Measurements from ENCODE around the gene EIF6. TPM values are rescaled to one million over a fixed set of nuclear protein-coding genes. Genes with fewer than 3 reads are reported as not detected.

EIF6 gene
- total RNA-seq, 4 donors from 2014 or later: 176 to 240 (median 198) TPM

- H3K4me3 ChIP-seq: no peak overlapping the region
- DNase-seq: no peak
- intact Hi-C loops (cut with DNase I): no loop called here
Measured at GRCh38 chr20:35326021-35326739, 41.6 kb upstream of the EIF6 start.

GRCh38 chr20:35325401-35325800 is 40.8 kb upstream of the EIF6 start:
- intact Hi-C loops (cut with DNase I): no loop called here
- TF ChIP-seq POLR2A (IDR thresholded peaks at IDR 0.05): no peak
- H3K36me3 ChIP-seq: no peaks in the 10 kb centered on the region
- WGBS, 2 donors: 87 to 92% methylated on average over 6 of the region's 6 CpGs
- DNase-seq: no peak
- H3K4me1 ChIP-seq: peaks cover 1 to 23% (median 7%) of the 10 kb centered on the region in 3 donors
- H3K9me3 ChIP-seq: no peaks in the 10 kb centered on the region
- no peak overlapping the region for H3K4me3 ChIP-seq
- H3K27me3 ChIP-seq: no peaks in the 10 kb centered on the region
- H3K27ac ChIP-seq: no peak overlapping the region

More at GRCh38 chr20:35326021-35326739, 41.6 kb upstream of the EIF6 start:
- H3K27me3 ChIP-seq: no peaks in the 10 kb centered on the region
- 83 to 87% methylated on average over 11 of the region's 11 CpGs for WGBS, 2 donors
- no peak overlapping the region for H3K27ac ChIP-seq
- no peaks in the 10 kb centered on the region for H3K36me3 ChIP-seq
- no peaks in the 10 kb centered on the region for H3K9me3 ChIP-seq
- TF ChIP-seq POLR2A (IDR thresholded peaks at IDR 0.05) (no peak), CTCF (IDR thresholded peaks at IDR 0.05) (no peak)
- H3K4me1 ChIP-seq: peaks cover 0 to 22% (median 7%) of the 10 kb centered on the region in 3 donors

- Histone ChIP-seq H3K27ac (peak overlapping the region in 1 of 4 donors; percentile 84), H3K9me3 (no peaks in the 10 kb centered on the region), H3K36me3 (peaks cover 0 to 3% (median 0%) of the 10 kb centered on the region in 3 donors), H3K4me1 (peaks cover 4 to 36% (median 19%) of the 10 kb centered on the region in 3 donors), H3K4me3 (no peak overlapping the region), H3K27me3 (no peaks in the 10 kb centered on the region)
- TF ChIP-seq CTCF (IDR thresholded peaks at IDR 0.05) (no peak), POLR2A (IDR thresholded peaks at IDR 0.05) (no peak)
- intact Hi-C loops (cut with DNase I): no loop called here
- DNase-seq: no peak
- WGBS, 2 donors: 92 to 93% methylated on average over 3 of the region's 3 CpGs
Measured at GRCh38 chr20:35320396-35321126, 36.0 kb upstream of the EIF6 start.

GRCh38 chr20:35319871-35320197 is 35.3 kb upstream of the EIF6 start:
- Histone ChIP-seq H3K27ac (peak overlapping the region; percentile 29 to 89 (median 80)), H3K4me1 (peaks cover 4 to 36% (median 19%) of the 10 kb centered on the region in 3 donors), H3K36me3 (peaks cover 0 to 3% (median 0%) of the 10 kb centered on the region in 3 donors), H3K4me3 (no peak overlapping the region), H3K9me3 (no peaks in the 10 kb centered on the region), H3K27me3 (no peaks in the 10 kb centered on the region)
- TF ChIP-seq POLR2A (IDR thresholded peaks at IDR 0.05) (no peak), CTCF (IDR thresholded peaks at IDR 0.05) (no peak)
- DNase-seq: no peak
- intact Hi-C loops (cut with DNase I): no loop called here

GRCh38 chr20:35319192-35319870 is 34.8 kb upstream of the EIF6 start:
- no peak overlapping the region for H3K4me3 ChIP-seq
- peak overlapping the region; percentile 66 to 89 (median 80) for H3K27ac ChIP-seq
- TF ChIP-seq CTCF (IDR thresholded peaks at IDR 0.05) (no peak), POLR2A (IDR thresholded peaks at IDR 0.05) (no peak)
- no peaks in the 10 kb centered on the region for H3K27me3 ChIP-seq
- peaks cover 0 to 3% (median 0%) of the 10 kb centered on the region in 3 donors for H3K36me3 ChIP-seq
- peaks cover 4 to 36% (median 19%) of the 10 kb centered on the region in 3 donors for H3K4me1 ChIP-seq
- no peaks in the 10 kb centered on the region for H3K9me3 ChIP-seq
- DNase-seq: no peak
- WGBS, 2 donors: 45 to 49% methylated on average over 5 of the region's 5 CpGs
- intact Hi-C loops (cut with DNase I): no loop called here

Data from esophagus squamous epithelium (tissue), 5 donors.